ENCODE data around the gene TBC1D22A.
"Not testable (repeated sequence)": the region's sequence is repeated elsewhere in the genome, so short reads cannot be mapped to it uniquely, and the experiment has no call there.

The TBC1D22A gene

GRCh38 chr22:47133061-47133969 is 370.9 kb downstream of the TBC1D22A start:
- no peak for DNase-seq

- no peak for DNase-seq
These were observed 371.8 kb downstream of the TBC1D22A start for GRCh38 chr22:47134222-47134621.

- no peak for DNase-seq
These were observed 372.9 kb downstream of the TBC1D22A start for GRCh38 chr22:47135338-47135737.

GRCh38 chr22:47136050-47136449 is 373.6 kb downstream of the TBC1D22A start:
- DNase-seq = no peak

GRCh38 chr22:47136671-47137070 is 374.2 kb downstream of the TBC1D22A start:
- DNase-seq = no peak

DNA sequence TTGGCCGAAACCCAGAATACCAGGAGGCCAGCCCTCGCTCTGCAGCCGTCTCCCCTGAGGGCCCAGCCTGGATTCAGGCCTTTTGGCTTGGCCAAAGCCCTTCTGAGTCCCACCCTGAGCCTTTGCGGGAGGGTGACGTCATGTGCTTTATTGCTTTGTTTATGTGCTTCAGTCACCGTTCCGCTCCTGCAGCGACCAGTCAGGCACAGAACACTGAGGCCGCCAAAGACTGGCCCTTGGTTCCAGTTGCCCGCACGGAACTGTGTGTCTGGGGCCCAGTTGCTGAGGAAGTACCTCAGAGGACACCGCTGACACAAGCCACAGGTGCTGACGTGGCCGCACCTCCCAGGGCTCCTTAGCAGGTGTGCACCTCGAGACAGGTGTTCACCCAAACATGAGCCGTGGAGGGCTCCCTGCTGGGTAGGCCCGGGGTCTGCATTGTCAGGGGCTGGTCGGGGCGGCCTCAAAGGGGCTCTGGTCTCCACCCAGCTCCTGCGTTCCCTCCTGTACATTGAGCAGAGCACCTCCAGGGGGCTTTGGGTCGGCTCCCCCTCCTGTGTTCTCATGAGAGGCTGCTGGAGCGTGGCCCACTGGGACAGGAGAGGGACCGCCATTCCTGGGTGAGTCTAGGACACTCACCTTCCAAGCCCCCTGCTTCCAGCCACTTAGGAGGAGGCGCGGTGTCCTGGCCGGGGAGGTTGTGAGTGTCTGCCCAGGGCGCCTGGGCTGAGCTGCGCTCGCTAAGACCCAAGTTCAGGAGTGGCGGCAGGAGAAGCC is 376.8 kb downstream of the TBC1D22A start:
- no peak for DNase-seq

DNA sequence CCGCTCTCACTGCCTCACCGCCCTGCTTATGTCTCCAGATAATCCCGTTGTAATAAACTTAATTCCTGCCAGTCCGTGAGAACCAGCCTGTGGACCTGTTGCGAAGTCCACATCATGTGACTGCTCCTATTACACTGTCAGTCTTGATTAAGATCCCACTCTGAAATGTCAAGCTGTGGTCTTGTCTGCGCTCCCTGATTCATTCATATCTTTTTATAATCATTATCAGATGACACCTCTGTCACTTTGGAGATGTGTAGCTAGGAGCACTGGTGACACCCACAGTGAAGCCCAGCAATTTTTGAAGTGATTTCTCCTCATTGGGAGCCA is 377.3 kb downstream of the TBC1D22A start:
- no peak for DNase-seq

GRCh38 chr22:47140975-47141374 is 378.5 kb downstream of the TBC1D22A start:
- not testable (repeated sequence) for DNase-seq

DNA sequence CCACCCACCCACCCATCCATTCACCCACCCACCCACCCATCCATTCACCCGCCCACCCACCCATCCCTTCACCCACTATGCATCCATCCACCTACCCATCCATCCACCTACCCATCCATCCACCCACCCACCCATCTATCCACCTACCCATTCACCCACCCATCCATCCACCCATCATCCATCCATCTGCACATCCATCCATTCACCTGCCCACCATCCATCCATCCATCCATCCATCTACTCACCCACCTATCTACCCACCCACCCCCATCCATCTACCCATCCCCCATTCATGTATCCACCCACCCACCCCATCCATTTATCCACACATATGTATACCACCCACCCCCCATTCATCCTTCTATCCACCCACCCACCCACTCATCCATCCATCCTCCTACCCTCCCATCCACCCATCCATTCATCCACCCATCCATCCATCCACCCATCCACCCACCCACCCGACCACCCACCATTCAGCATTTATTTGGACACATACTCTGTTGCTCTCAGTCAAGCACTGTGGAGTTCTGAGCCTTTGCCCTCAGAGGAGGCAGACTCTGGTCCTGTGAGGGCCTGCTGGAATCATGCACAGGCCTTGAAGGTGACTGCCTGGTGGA is 380.1 kb downstream of the TBC1D22A start:
- no peak for DNase-seq

GRCh38 chr22:47143249-47143938 is 380.9 kb downstream of the TBC1D22A start:
- no peak for DNase-seq

GRCh38 chr22:47144076-47144765 is 381.8 kb downstream of the TBC1D22A start:
- DNase-seq = no peak

DNA sequence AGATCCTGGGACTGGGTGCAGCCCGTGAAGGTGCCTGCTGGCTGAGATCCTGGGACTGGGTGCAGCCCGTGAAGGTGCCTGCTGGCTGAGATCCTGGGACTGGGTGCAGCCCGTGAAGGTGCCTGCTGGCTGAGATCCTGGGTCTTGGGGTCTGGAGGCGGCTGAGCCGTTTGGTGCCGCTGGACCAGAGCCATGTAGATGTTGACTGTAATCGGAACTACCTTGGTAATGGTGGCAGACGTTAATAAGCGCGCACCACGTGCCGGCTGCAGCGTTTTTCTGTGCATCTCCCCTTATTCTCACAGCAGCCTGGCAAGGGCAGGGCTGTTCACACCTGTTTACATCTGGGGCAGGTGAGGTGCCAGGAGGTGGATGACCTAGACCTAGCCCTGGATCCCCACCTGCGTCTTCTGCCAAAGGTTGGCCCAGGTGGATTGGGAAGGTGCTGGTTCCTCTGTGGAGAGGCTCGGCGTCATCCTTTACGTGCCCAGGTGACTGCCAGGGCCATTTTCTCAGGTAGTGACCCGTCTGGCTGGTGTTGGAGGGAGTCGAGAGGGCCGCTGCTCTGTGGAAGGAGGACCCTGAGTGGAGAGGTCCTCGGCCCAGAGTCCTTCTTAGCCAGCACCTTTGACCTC is 382.5 kb downstream of the TBC1D22A start:
- no peak for DNase-seq

DNA sequence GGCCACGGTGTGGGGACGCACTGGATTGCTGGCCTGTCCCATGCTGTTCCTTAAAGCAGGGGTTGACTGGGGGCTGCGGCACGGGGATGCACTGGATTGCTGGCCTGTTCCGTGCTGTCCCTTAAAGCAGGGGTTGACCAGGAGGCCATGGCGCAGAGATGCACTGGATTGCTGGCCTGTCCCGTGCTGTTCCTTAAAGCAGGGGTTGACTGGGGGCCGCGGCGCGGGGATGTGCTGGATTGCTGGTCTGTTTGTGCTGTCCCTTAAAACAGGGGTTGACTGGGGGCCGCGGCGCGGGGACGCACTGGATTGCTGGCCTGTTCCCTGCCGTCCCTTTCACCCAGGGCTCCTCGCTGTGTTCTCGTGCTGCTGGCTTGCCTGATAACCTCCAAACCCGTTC is 383.4 kb downstream of the TBC1D22A start:
- DNase-seq = no peak

DNA sequence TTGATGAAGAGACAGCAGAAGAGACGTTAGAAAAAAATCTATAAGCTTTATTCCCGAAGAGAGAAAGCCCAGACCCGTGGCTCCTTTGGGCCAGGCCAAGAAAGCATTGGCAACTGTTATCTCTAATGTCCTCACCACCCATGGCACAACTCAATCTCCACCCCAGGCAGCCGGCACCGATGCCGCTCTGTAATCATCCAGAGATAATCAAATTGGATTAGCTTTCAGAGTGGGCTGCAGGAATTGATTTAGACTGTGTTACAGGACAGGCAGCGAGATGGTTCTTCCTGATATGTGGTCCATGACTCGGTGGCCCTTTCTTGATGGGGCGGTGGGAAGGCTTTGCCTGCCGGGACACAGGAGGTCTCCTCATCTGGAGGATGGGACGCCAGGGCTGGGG is 383.9 kb downstream of the TBC1D22A start:
- DNase-seq = no peak

DNA sequence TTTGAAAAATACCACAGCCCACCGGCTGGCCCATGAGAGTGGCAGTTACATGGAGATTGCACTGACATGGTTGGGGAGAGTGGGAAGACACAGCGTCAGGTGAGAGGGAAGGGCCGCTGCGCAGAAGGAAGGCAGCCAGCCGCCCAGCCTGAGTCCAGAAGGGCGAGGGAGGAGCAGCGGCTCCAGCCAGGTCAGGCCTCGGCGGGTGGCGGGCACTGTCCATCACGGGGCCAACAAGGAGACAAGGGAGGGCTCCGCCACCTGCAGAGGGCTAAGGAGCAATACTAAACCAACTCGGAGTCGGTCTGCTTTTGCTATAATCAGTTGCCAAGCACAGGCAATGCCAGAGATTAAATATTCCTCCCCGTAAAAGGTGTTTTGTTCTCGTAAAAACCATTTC is 384.5 kb downstream of the TBC1D22A start:
- DNase-seq = no peak

GRCh38 chr22:47147572-47147971 is 385.1 kb downstream of the TBC1D22A start:
- DNase-seq = no peak

GRCh38 chr22:47148510-47148909 is 386.1 kb downstream of the TBC1D22A start:
- no peak for DNase-seq

DNA sequence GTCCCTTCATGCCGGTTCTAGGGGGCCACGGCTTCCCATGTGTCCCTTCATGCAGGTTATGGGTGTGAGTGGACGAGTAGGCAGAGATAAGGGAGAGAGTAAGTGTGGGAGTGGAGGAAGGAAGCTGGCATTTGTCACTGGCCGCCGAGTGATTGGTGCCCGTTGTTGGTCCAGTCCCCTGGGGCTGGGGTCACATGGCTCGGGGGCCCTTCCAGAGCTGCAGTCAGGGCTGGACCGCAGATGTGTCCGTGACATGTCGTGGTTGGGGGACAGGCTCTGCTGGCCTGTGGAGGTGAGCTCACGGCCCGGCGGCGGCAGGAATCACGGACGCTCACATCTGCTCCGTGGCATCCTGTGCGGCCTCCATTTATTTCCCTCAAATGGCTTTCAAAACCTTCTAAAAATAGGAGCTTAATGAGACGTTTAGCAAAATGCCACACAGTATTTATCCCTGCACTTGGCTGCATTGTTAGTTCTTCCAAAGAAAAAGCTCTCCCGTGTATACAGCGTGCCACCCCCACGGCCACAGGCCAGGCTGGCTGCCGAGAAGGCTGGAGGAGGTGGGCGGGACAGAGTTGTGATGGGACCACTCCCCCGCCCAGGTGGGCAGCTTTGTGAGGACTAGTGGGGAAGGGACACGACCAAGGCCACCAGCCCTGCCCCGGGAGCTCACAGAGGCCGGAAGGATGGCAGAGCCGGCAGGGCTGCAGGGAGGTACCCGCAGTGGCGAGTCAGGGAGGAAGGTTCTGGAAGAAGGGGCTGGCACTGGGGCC is 386.7 kb downstream of the TBC1D22A start:
- no peak for DNase-seq

DNA sequence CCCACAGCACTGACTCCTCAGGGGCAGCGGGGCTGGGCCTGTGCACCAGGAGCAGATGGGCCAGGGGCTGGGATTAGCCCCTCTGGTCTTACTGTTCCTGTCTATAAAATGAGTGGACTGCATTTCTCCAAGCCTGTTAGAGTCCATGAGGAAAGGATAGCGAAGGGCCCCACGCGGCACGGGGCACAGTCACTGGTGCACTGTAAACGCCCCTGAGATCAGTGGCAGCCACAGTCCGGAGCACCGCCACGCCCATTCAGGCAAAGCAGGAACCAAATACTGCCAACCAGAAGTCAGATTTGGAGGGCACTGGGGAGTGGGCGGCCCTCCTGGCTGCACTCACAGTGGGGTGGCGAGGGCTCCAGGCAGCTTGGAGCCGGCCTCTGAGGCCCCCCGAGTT is 387.5 kb downstream of the TBC1D22A start:
- DNase-seq = no peak

GRCh38 chr22:47150426-47150825 is 388.0 kb downstream of the TBC1D22A start:
- no peak for DNase-seq

- DNase-seq = no peak
These were observed 388.6 kb downstream of the TBC1D22A start for GRCh38 chr22:47151064-47151463.
